SU-DHL-6 (cell line): ENCODE measurements around the gene ADIPOR2.

Experiments used
- H2AFZ ChIP-seq: fragments of 200-600 bp; sonication (generic); 2 replicates; pipeline ENCODE4 v1.6.1; 2014; ENCODE audit warnings: low read depth, mild to moderate bottlenecking, moderate library complexity, mixed read lengths, antibody characterized with exemption, low read length; ENCODE audit not compliant: severe bottlenecking
- H3F3A ChIP-seq: fragments of 200-600 bp; shearing (Covaris generic); 2 replicates; pipeline ENCODE4 v1.6.0; 2016; ENCODE audit warnings: antibody characterized with exemption, mild to moderate bottlenecking; ENCODE audit not compliant: insufficient read depth
- H3K27ac ChIP-seq: fragments of 200-600 bp; sonication (generic); 2 replicates; pipeline ENCODE4 v1.5.1; 2016; ENCODE audit warnings: low read depth, mild to moderate bottlenecking, low read length, moderate library complexity, mixed read lengths
- H3K27me3 ChIP-seq: fragments of 200-600 bp; sonication (generic), shearing (Covaris generic); 2 replicates; pipeline ENCODE4 v1.6.0; 2014; ENCODE audit warnings: mild to moderate bottlenecking, low read length
- H3K36me3 ChIP-seq: fragments of 200-600 bp; sonication (generic); 2 replicates; pipeline ENCODE4 v1.6.1; 2014; ENCODE audit warnings: mild to moderate bottlenecking, low read length, mixed read lengths
- H3K4me2 ChIP-seq: fragments of 300-600, 200-600 bp; shearing (Covaris generic), sonication (generic); 2 replicates; pipeline ENCODE4 v1.6.0; 2014; ENCODE audit warnings: low read length, low read depth, mild to moderate bottlenecking; ENCODE audit not compliant: poor library complexity, severe bottlenecking
- H3K4me3 ChIP-seq: fragments of 200-600 bp; sonication (generic); 2 replicates; pipeline ENCODE4 v1.5.1; 2014; ENCODE audit warnings: antibody characterized with exemption, low read length, mild to moderate bottlenecking, mixed read lengths; ENCODE audit not compliant: insufficient read depth, poor library complexity, severe bottlenecking
- H3K79me2 ChIP-seq: fragments of 200-600 bp; sonication (generic); 2 replicates; pipeline ENCODE4 v1.6.1; 2014; ENCODE audit warnings: mild to moderate bottlenecking, low read length, moderate library complexity; ENCODE audit not compliant: insufficient read depth
- H3K9ac ChIP-seq: fragments of 200-600 bp; sonication (generic); 2 replicates; pipeline ENCODE4 v1.7.0; 2014; ENCODE audit warnings: mild to moderate bottlenecking, low read length
- H3K9me2 ChIP-seq: fragments of 200-600 bp; sonication (generic); replicated peaks from 2 replicates; pipeline ENCODE4 v1.6.1; 2014; ENCODE audit warnings: low read length; ENCODE audit not compliant: insufficient read depth
- H3K9me3 ChIP-seq: fragments of 200-600 bp; sonication (generic); 2 replicates; pipeline ENCODE4 v1.6.1; 2014; ENCODE audit warnings: low read length, mixed read lengths; ENCODE audit not compliant: insufficient read depth
- H4K20me1 ChIP-seq: fragments of 200-600 bp; sonication (generic); 2 replicates; pipeline ENCODE4 v1.6.1; 2014; ENCODE audit warnings: low read depth, mild to moderate bottlenecking, antibody characterized with exemption, low read length, moderate library complexity, mixed read lengths
- CTCF ChIP-seq: fragments of 200-600 bp; sonication (generic); IDR thresholded peaks from one replicate; pipeline ENCODE4 v1.5.1; 2017; ENCODE audit warnings: antibody characterized with exemption, mild to moderate bottlenecking, low read length, moderate library complexity; ENCODE audit not compliant: insufficient read depth, poor library complexity, severe bottlenecking
- EZH2phosphoT487 ChIP-seq: fragments of 200-600 bp; sonication (generic), shearing (Covaris generic); conservative IDR thresholded peaks from 2 replicates; pipeline ENCODE4 v1.6.1; 2018; ENCODE audit warnings: mild to moderate bottlenecking, antibody characterized with exemption, low read length, moderate library complexity, mixed read lengths

The ADIPOR2 gene

GRCh38 chr12:1820896-1821291 is 130.0 kb downstream of the ADIPOR2 start:
- Histone ChIP-seq H3K9me3 (no peaks in the 10 kb centered on the region), H3K36me3 (no peaks in the 10 kb centered on the region), H3K4me2 (no peak overlapping the region), H3K79me2 (no peaks in the 10 kb centered on the region), H3K27me3 (no peaks in the 10 kb centered on the region), H3K27ac (no peak overlapping the region), H3K9me2 (no peaks in the 10 kb centered on the region), H4K20me1 (no peaks in the 10 kb centered on the region), H3K9ac (no peak overlapping the region), H3K4me3 (no peak overlapping the region), H2AFZ (no peak overlapping the region), H3F3A (no peaks in the 10 kb centered on the region)
- TF ChIP-seq CTCF (no peak), EZH2phosphoT487 (no peak)

GRCh38 chr12:1821805-1822204 is 130.9 kb downstream of the ADIPOR2 start:
- Histone ChIP-seq H3K4me2 (no peak overlapping the region), H3K4me3 (no peak overlapping the region), H4K20me1 (no peaks in the 10 kb centered on the region), H3K79me2 (no peaks in the 10 kb centered on the region), H3K9me3 (no peaks in the 10 kb centered on the region), H3K9me2 (no peaks in the 10 kb centered on the region), H3K27ac (no peak overlapping the region), H3K27me3 (no peaks in the 10 kb centered on the region), H3F3A (no peaks in the 10 kb centered on the region), H2AFZ (no peak overlapping the region), H3K36me3 (no peaks in the 10 kb centered on the region), H3K9ac (no peak overlapping the region)
- TF ChIP-seq EZH2phosphoT487: no peak
- TF ChIP-seq CTCF: no peak

GRCh38 chr12:1822699-1823098 is 131.8 kb downstream of the ADIPOR2 start:
- Histone ChIP-seq H2AFZ (no peak overlapping the region), H3K79me2 (no peaks in the 10 kb centered on the region), H4K20me1 (no peaks in the 10 kb centered on the region), H3K27me3 (no peaks in the 10 kb centered on the region), H3K36me3 (no peaks in the 10 kb centered on the region), H3K9me2 (no peaks in the 10 kb centered on the region), H3K9me3 (no peaks in the 10 kb centered on the region), H3K27ac (no peak overlapping the region), H3K9ac (no peak overlapping the region), H3K4me2 (no peak overlapping the region), H3F3A (no peaks in the 10 kb centered on the region), H3K4me3 (no peak overlapping the region)
- TF ChIP-seq EZH2phosphoT487 (no peak), CTCF (no peak)

GRCh38 chr12:1823237-1823636 is 132.4 kb downstream of the ADIPOR2 start:
- Histone ChIP-seq H3K9me2 (no peaks in the 10 kb centered on the region), H3K27ac (no peak overlapping the region), H2AFZ (no peak overlapping the region), H3K27me3 (no peaks in the 10 kb centered on the region), H3K4me2 (no peak overlapping the region), H3K36me3 (no peaks in the 10 kb centered on the region), H4K20me1 (no peaks in the 10 kb centered on the region), H3K79me2 (no peaks in the 10 kb centered on the region), H3K4me3 (no peak overlapping the region), H3F3A (no peaks in the 10 kb centered on the region), H3K9ac (no peak overlapping the region), H3K9me3 (no peaks in the 10 kb centered on the region)
- TF ChIP-seq CTCF: no peak
- no peak for TF ChIP-seq EZH2phosphoT487
